Lower lobe of right lung (tissue), 2 donors: Measurements from ENCODE around the gene NELL1. TPM values are rescaled to one million over a fixed set of nuclear protein-coding genes. Genes with fewer than 3 reads are reported as not detected.

Experiments used
- ATAC-seq, 2 donors: fragments of 200-7000 bp; cut with Tn5 transposase; one replicate each; pipeline ENCODE4 v1.9.1; 2020 to 2022; ENCODE audit warnings: mild to moderate bottlenecking in 2 of 2, moderate library complexity in 2 of 2
- DNase-seq: peaks from one replicate; pipeline ENCODE4 v3.0.0-alpha.2; 2020
- H3K27ac ChIP-seq: fragments of 200-600 bp; one replicate; pipeline ENCODE4 v1.8.0; 2022
- H3K27me3 ChIP-seq: fragments of 200-600 bp; one replicate; pipeline ENCODE4 v1.8.0; 2022; ENCODE audit warnings: low read depth
- H3K36me3 ChIP-seq: fragments of 200-600 bp; one replicate; pipeline ENCODE4 v1.8.0; 2022; ENCODE audit warnings: mild to moderate bottlenecking
- H3K4me1 ChIP-seq: fragments of 200-600 bp; one replicate; pipeline ENCODE4 v1.8.0; 2022
- H3K4me3 ChIP-seq: fragments of 200-600 bp; one replicate; pipeline ENCODE4 v1.8.0; 2022; ENCODE audit warnings: mild to moderate bottlenecking
- H3K9me3 ChIP-seq: fragments of 200-600 bp; one replicate; pipeline ENCODE4 v1.8.0; 2022
- intact Hi-C: fragments of 100-400 bp; cut with DNase I; formaldehyde crosslinking; loops from one replicate; pipeline ENCODE4 v1.11.0; 2022
- total RNA-seq: library from RNA; stranded (reverse); fragmentation: NEBNext Ultra II Directional; extraction: Animal tissue kit (Norgen Biotek cat#: 25700); gene quantifications from one replicate; pipeline ENCODE4 v1.2.1, GENCODE V29; 2021
- TF ChIP-seq, protein P1 (sequence below): fragments of 200-600 bp; IDR thresholded peaks from one replicate; pipeline ENCODE4 v1.8.0; 2022; ENCODE audit warnings: antibody characterized with exemption, mild to moderate bottlenecking
- donor health status: DM: no; HTN: yes; CAD: no; lungs with severe emphysema.

The NELL1 gene
- total RNA-seq, 1 donor from 2014 or later, result 0.15 TPM

DNA sequence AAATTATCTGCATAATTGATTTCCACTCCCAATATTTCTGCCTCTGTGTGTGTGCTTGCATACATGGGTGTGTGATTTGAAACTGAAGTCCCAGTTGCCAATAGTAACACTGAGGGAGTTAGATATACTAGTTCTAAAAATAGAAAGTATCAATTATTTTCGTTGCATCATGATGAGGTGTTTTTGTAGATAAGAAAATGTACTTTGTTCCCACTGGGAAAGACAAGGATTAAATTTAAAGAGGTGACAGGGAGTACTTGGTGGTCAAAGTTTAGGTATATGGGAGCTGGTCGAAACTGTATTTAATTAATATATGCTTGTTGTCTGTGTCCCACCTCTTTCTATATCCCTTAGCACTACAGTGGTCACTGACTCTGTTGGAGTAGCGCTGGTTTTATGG, 444.5 kb downstream of the NELL1 start:
- Histone ChIP-seq H3K27me3 (no peaks in the 10 kb centered on the region), H3K36me3 (no peaks in the 10 kb centered on the region), H3K27ac (no peak overlapping the region), H3K4me3 (no peak overlapping the region), H3K9me3 (no peaks in the 10 kb centered on the region), H3K4me1 (no peaks in the 10 kb centered on the region)
- DNase-seq (no peak), ATAC-seq (no peak)
- intact Hi-C loops, result no loop called here
- TF ChIP-seq, protein P1, sequence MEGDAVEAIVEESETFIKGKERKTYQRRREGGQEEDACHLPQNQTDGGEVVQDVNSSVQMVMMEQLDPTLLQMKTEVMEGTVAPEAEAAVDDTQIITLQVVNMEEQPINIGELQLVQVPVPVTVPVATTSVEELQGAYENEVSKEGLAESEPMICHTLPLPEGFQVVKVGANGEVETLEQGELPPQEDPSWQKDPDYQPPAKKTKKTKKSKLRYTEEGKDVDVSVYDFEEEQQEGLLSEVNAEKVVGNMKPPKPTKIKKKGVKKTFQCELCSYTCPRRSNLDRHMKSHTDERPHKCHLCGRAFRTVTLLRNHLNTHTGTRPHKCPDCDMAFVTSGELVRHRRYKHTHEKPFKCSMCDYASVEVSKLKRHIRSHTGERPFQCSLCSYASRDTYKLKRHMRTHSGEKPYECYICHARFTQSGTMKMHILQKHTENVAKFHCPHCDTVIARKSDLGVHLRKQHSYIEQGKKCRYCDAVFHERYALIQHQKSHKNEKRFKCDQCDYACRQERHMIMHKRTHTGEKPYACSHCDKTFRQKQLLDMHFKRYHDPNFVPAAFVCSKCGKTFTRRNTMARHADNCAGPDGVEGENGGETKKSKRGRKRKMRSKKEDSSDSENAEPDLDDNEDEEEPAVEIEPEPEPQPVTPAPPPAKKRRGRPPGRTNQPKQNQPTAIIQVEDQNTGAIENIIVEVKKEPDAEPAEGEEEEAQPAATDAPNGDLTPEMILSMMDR, result no peak

DNA sequence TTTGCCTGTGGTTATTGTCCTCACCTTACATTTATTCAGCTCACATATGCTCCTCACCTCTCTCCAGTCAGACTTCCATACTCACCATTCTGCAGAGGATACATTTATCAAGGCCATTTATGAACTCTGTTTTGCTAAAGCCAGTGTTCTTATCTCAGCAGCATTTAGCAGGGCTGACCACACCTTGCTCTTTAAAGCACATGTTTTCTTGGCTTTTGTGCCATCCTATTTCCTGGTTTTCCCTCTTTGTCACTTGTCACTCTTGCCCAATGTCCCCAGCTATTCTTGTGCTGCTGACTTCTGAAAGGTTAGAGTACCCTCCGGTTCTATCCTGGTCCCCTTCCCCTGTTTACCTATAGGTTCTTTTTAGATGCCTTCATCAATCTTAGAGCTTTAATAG, 446.6 kb downstream of the NELL1 start:
- Histone ChIP-seq H3K9me3 (no peaks in the 10 kb centered on the region), H3K4me3 (no peak overlapping the region), H3K27ac (no peak overlapping the region), H3K27me3 (no peaks in the 10 kb centered on the region), H3K36me3 (no peaks in the 10 kb centered on the region), H3K4me1 (no peaks in the 10 kb centered on the region)
- DNase-seq, result no peak
- intact Hi-C loops, result no loop called here
- ATAC-seq, result no peak
- TF ChIP-seq, protein P1, result no peak

GRCh38 chr11:21119411-21119810, 450.0 kb downstream of the NELL1 start:
- no peak overlapping the region for H3K4me3 ChIP-seq
- intact Hi-C loops, result no loop called here
- H3K4me1 ChIP-seq, result no peaks in the 10 kb centered on the region
- DNase-seq (no peak), ATAC-seq (no peak)
- H3K9me3 ChIP-seq, result no peaks in the 10 kb centered on the region
- H3K27me3 ChIP-seq, result no peaks in the 10 kb centered on the region
- H3K36me3 ChIP-seq, result no peaks in the 10 kb centered on the region
- no peak overlapping the region for H3K27ac ChIP-seq
- TF ChIP-seq, protein P1, result no peak

- ATAC-seq, result no peak
- intact Hi-C loops, result no loop called here
- TF ChIP-seq, protein P1, result no peak
- no peak overlapping the region for H3K27ac ChIP-seq
- H3K9me3 ChIP-seq, result no peaks in the 10 kb centered on the region
- H3K36me3 ChIP-seq, result no peaks in the 10 kb centered on the region
- no peak overlapping the region for H3K4me3 ChIP-seq
- no peak for DNase-seq
- H3K4me1 ChIP-seq, result no peaks in the 10 kb centered on the region
- no peaks in the 10 kb centered on the region for H3K27me3 ChIP-seq
These were observed 452.6 kb downstream of the NELL1 start for GRCh38 chr11:21121991-21122390.

DNA sequence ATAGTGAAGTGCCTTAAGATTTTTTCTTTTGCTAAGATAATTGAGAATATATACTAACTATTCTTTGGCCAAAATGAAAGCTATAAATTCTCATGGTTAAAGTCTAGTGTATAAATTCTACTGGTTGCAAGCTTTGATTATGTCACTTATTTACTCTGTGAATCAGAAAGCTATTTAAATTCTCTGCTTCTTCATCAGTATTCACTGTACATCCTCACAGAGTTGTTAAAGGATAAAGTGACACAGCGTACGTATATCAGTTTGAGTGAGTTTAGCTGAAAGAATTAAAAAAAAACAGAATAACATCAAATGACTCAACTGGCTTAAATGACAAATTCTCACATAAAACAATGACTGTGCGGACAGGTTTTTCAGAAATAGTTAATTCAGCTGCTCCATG, 453.1 kb downstream of the NELL1 start:
- no peaks in the 10 kb centered on the region for H3K9me3 ChIP-seq
- no peak overlapping the region for H3K27ac ChIP-seq
- DNase-seq (no peak), ATAC-seq (no peak)
- no peaks in the 10 kb centered on the region for H3K4me1 ChIP-seq
- TF ChIP-seq, protein P1, result no peak
- no peak overlapping the region for H3K4me3 ChIP-seq
- H3K36me3 ChIP-seq, result no peaks in the 10 kb centered on the region
- intact Hi-C loops, result no loop called here
- no peaks in the 10 kb centered on the region for H3K27me3 ChIP-seq
